Adrenal gland (tissue), 5 donors: ENCODE data around the gene CYP26C1.

Experiments
- CTCF ChIP-seq, 6 experiments: fragments of 450-650 bp in 4 of 6; fragments of 200-600 bp in 2 of 6; sonication (generic) in 1 of 6; IDR thresholded peaks; 1 replicate in 5 of 6; 2 replicates in 1 of 6; pipeline versions ENCODE4 v1.5.1 to v1.8.0; 2016 to 2021; ENCODE audit warnings: antibody characterized with exemption in 6 of 6, mild to moderate bottlenecking in 2 of 6, moderate library complexity in 1 of 6
- POLR2A ChIP-seq, 2 donors: fragments of 450-650 bp; IDR thresholded peaks; one replicate each; pipeline ENCODE4 v1.6.1; 2017; ENCODE audit warnings: antibody characterized with exemption in 2 of 2, mild to moderate bottlenecking in 2 of 2, moderate library complexity in 1 of 2
- donor health status: DM: no; HTN: no; CAD: no.

- TF ChIP-seq CTCF (IDR thresholded peaks at IDR 0.05) = no peak
- TF ChIP-seq POLR2A (IDR thresholded peaks at IDR 0.05) = no peak
Measured at GRCh38 chr10:93083743-93084539, 23.3 kb downstream of the CYP26C1 start.
